Measurements from ENCODE around the gene LRRC42. TPM values are rescaled to one million over a fixed set of nuclear protein-coding genes. Genes with fewer than 3 reads are reported as not detected.
A peak's percentile ranks its signal among the peaks of the same experiment; 100 is the strongest.
"Not testable (repeated sequence)": the region's sequence is repeated elsewhere in the genome, so short reads cannot be mapped to it uniquely, and the experiment has no call there.

Gene LRRC42
- total and polyA plus RNA-seq, 8 donors, result 5.2 to 20.5 (median 6.7) TPM

DNA sequence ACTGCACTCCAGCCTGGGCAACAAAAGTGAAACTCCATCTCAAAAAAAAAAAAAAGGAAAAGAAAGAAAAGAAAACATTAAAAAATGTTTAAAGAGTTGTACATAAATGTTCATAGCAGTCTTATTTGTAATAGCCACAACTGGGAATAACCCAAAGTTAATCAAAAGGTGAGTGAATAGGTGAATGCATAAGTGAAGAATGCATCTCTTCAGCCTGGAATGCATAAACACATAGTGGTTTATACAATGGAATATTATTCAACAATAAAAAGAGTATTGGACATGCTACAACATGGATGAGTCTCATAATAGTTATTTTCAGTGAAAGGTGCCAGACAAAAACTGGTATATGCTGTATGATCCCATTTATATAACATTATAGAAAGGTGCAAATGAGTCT, 53.8 kb downstream of the LRRC42 start:
- no peak for FAIRE-seq

DNA sequence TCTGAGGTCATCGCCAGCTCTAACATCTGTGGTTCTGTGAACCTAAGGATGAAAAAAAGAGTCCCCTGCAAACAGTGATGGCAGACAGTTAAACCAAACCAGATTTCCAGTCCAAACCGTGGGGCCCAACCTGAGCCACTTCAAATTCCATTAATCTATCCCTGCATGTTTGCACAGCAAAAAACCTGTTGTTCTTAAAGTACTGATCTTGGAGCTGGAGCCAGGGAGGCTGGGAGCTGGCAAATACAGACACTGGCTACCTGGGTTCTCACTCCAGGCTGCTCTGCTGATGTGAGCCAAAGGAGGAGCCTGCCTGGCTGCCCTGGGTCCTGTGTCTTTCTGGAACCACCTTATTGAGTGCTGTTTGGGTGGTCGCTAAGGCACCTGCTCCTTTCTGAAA, 55.4 kb downstream of the LRRC42 start:
- intact Hi-C loops (cut with DNase I), result no loop called here
- peak in 3 of 4 donors; percentile 29 to 58 (median 38) for ATAC-seq
- Histone ChIP-seq H3K4me3 (no peak overlapping the region), H3K9me3 (no peaks in the 10 kb centered on the region), H3K4me1 (no peaks in the 10 kb centered on the region), H3K27me3 (no peaks in the 10 kb centered on the region), H3K36me3 (no peaks in the 10 kb centered on the region), H3K27ac (peak overlapping the region in 1 of 4 donors; percentile 8)
- TF ChIP-seq, protein P1, sequence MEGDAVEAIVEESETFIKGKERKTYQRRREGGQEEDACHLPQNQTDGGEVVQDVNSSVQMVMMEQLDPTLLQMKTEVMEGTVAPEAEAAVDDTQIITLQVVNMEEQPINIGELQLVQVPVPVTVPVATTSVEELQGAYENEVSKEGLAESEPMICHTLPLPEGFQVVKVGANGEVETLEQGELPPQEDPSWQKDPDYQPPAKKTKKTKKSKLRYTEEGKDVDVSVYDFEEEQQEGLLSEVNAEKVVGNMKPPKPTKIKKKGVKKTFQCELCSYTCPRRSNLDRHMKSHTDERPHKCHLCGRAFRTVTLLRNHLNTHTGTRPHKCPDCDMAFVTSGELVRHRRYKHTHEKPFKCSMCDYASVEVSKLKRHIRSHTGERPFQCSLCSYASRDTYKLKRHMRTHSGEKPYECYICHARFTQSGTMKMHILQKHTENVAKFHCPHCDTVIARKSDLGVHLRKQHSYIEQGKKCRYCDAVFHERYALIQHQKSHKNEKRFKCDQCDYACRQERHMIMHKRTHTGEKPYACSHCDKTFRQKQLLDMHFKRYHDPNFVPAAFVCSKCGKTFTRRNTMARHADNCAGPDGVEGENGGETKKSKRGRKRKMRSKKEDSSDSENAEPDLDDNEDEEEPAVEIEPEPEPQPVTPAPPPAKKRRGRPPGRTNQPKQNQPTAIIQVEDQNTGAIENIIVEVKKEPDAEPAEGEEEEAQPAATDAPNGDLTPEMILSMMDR (IDR thresholded peaks at IDR 0.05), result no peak
- no peak for DNase-seq
- FAIRE-seq, result no peak
- 17 to 34% methylated on average over 3 of the region's 3 CpGs for WGBS, 2 donors

More for the DNA sequence above, 53.8 kb downstream of the LRRC42 start:
- no peak for DNase-seq
- H3K27ac ChIP-seq, result no peak overlapping the region
- intact Hi-C loops (cut with DNase I), result no loop called here
- H3K9me3 ChIP-seq, result no peaks in the 10 kb centered on the region
- no peaks in the 10 kb centered on the region for H3K27me3 ChIP-seq
- H3K4me3 ChIP-seq, result no peak overlapping the region
- H3K36me3 ChIP-seq, result no peaks in the 10 kb centered on the region
- H3K4me1 ChIP-seq, result no peaks in the 10 kb centered on the region
- ATAC-seq, result no peak
- TF ChIP-seq, protein P1 (IDR thresholded peaks at IDR 0.05), result no peak

DNA sequence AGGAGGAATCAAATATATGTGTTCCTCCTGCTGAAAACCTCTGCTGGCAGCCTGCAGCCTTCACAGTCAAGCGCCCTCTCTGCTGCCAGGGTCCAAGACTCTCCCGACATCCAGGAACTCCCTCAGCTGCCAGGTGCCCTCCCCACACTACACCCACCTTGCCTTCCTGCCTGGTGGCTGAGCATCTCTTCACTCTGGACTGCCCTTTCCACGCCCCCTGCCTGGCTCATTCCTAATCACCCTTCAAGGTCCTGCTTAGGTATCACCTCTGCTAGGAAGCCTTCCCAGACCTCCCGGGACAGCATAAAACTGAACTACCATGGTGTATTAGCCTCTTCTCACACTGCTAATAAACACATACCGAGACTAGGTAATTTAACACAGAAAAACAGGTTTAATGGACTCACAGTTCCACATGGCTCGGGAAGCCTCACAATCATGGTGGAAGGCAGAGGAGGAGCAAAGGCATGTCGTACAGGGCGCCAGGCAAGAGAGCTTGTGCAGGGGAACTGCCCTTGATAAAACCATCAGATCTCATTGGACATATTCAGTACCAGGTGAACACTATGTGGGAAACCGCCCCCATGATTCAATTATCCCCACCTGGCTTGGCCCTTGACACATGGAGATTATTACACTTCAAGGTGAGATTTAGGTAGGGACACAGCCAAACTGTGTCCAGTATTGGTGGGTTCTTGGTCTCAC, 56.5 kb downstream of the LRRC42 start:
- H3K27me3 ChIP-seq, result no peaks in the 10 kb centered on the region
- intact Hi-C loops (cut with DNase I), result no loop called here
- no peak for FAIRE-seq
- no peak overlapping the region for H3K4me3 ChIP-seq
- H3K36me3 ChIP-seq, result no peaks in the 10 kb centered on the region
- 78 to 87% methylated on average over 9 of the region's 9 CpGs for WGBS, 2 donors
- TF ChIP-seq, protein P1 (IDR thresholded peaks at IDR 0.05), result no peak
- no peak overlapping the region for H3K27ac ChIP-seq
- no peak for DNase-seq
- ATAC-seq, result no peak
- H3K9me3 ChIP-seq, result no peaks in the 10 kb centered on the region
- no peaks in the 10 kb centered on the region for H3K4me1 ChIP-seq

DNA sequence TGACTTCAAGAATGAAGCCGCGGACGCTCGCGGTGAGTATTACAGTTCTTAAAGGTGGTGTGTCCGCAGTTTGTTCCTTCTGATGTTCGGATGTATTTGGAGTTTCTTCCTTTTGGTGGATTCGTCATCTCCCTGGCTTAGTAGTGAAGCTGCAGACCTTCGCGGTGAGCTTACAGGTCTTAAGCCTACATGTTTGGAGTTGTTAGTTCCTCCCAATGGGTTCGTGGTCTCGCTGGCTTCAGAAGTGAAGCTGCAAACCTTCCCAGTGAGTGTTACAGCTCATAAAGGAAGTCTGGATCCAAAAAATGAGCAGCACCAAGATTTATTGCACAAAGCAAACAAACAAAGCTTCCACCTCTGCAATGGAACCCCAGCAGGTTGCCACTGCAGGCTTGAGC, 57.1 kb downstream of the LRRC42 start:
- no peak for ATAC-seq
- H3K9me3 ChIP-seq, result no peaks in the 10 kb centered on the region
- H3K27ac ChIP-seq, result no peak overlapping the region
- no peak overlapping the region for H3K4me3 ChIP-seq
- no peak for FAIRE-seq
- DNase-seq, result no peak
- 95% methylated on average over 12 of the region's 12 CpGs for WGBS, 2 donors
- TF ChIP-seq, protein P1 (IDR thresholded peaks at IDR 0.05), result no peak
- intact Hi-C loops (cut with DNase I), result no loop called here
- no peaks in the 10 kb centered on the region for H3K36me3 ChIP-seq
- no peaks in the 10 kb centered on the region for H3K27me3 ChIP-seq
- H3K4me1 ChIP-seq, result no peaks in the 10 kb centered on the region

DNA sequence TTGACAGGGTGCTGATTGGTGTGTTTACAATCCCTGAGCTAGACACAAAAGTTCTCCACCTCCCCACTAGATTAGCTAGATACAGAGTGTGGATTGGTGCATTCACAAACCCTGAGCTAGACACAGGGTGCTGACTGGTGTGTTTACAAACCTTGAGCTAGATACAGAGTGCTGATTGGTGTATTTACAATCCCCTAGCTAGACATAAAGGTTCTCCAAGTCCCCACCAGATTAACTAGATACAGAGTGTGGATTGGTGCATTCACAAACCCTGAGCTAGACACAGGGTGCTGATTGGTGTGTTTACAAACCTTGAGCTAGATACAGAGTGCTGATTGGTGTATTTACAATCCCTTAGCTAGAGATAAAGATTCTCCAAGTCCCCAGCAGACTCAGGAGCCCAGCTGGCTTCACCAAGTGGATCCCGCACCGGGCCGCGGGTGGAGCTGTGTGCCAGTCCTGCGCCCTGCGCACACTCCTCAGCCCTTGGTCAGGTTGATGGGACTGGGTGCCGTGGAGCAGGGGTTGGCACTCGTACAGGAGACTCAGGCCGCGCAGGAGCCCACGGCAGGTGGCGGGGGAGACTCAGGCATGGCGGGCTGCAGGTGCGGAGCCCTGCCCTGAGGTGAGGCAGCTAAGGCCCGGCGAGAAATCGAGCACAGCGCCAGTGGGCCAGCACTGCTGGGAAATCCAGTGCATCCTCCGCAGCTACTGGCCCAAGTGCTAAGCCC, 57.8 kb downstream of the LRRC42 start:
- WGBS, 2 donors, result 93 to 96% methylated on average over 18 to 19 of the region's 19 CpGs
- H3K9me3 ChIP-seq; H3K4me3 ChIP-seq; H3K4me1 ChIP-seq; intact Hi-C loops (cut with DNase I); ATAC-seq; FAIRE-seq; DNase-seq; H3K27me3 ChIP-seq; H3K27ac ChIP-seq; H3K36me3 ChIP-seq: not testable (repeated sequence)

Data from pancreas (tissue), 10 donors.